GM23338 (cell line): ENCODE results near the gene CACNA1F. TPM values are rescaled to one million over a fixed set of nuclear protein-coding genes. Genes with fewer than 3 reads are reported as not detected.

Source experiments
- ATAC-seq: fragments of 200-7000 bp; cut with Tn5 transposase; 3 replicates; pipeline ENCODE4 v1.9.1; 2020
- DNase-seq: peaks from one replicate; pipeline ENCODE4 v3.0.0-alpha.2; 2015; ENCODE audit warnings: low spot score
- H2AFZ ChIP-seq: fragments of 200-600 bp; sonication (generic); 2 replicates; pipeline ENCODE4 v1.8.0; 2016; ENCODE audit warnings: antibody characterized with exemption, mild to moderate bottlenecking, moderate library complexity
- H3F3A ChIP-seq: fragments of 200-600 bp; sonication (generic); replicated peaks from 2 replicates; pipeline ENCODE4 v1.8.0; 2017; ENCODE audit warnings: antibody characterized with exemption, mixed run types, low read depth
- H3K27ac ChIP-seq: fragments of 200-600 bp; sonication (generic); 2 replicates; pipeline ENCODE4 v1.6.1; 2016; ENCODE audit warnings: low read depth
- H3K27me3 ChIP-seq: fragments of 200-600 bp; sonication (generic); 2 replicates; pipeline ENCODE4 v1.8.0; 2016; ENCODE audit warnings: mild to moderate bottlenecking, mixed run types, moderate library complexity; ENCODE audit not compliant: insufficient read depth
- H3K36me3 ChIP-seq: fragments of 200-600 bp; sonication (generic); 2 replicates; pipeline ENCODE4 v1.8.0; 2016; ENCODE audit warnings: mild to moderate bottlenecking; ENCODE audit not compliant: insufficient read depth
- H3K4me1 ChIP-seq: fragments of 200-600 bp; sonication (generic); 2 replicates; pipeline ENCODE4 v1.8.0; 2016; ENCODE audit warnings: mild to moderate bottlenecking, moderate library complexity; ENCODE audit not compliant: insufficient read depth
- H3K4me2 ChIP-seq: fragments of 200-600 bp; sonication (generic); 2 replicates; pipeline ENCODE4 v1.7.1; 2017; ENCODE audit warnings: mixed run types
- H3K4me3 ChIP-seq: fragments of 200-600 bp; sonication (generic); 2 replicates; pipeline ENCODE4 v1.6.1; 2016; ENCODE audit warnings: mixed run types
- H3K79me2 ChIP-seq: fragments of 200-600 bp; sonication (generic); replicated peaks from 2 replicates; pipeline ENCODE4 v1.8.0; 2017; ENCODE audit warnings: mild to moderate bottlenecking; ENCODE audit not compliant: insufficient read depth
- H3K9me2 ChIP-seq: fragments of 200-600 bp; sonication (generic); 2 replicates; pipeline ENCODE4 v1.8.0; 2017; ENCODE audit not compliant: insufficient read depth
- H4K20me1 ChIP-seq: fragments of 200-600 bp; sonication (generic); replicated peaks from 2 replicates; pipeline ENCODE4 v1.8.0; 2017; ENCODE audit warnings: mild to moderate bottlenecking; ENCODE audit not compliant: insufficient read depth
- H3K27ac Mint-ChIP-seq: 2 replicates; pipeline ENCODE4 v1.8.0; 2020; ENCODE audit warnings: inconsistent platforms, mild to moderate bottlenecking, moderate library complexity, mixed read lengths
- H3K27me3 Mint-ChIP-seq: 3 replicates; pipeline ENCODE4 v1.8.0; 2022; ENCODE audit warnings: low read depth, mild to moderate bottlenecking, moderate library complexity, mixed read lengths, inconsistent platforms; ENCODE audit not compliant: insufficient read depth, poor library complexity
- H3K36me3 Mint-ChIP-seq: 3 replicates; pipeline ENCODE4 v1.8.0; 2021; ENCODE audit warnings: low read depth, mild to moderate bottlenecking, inconsistent platforms, moderate library complexity, mixed read lengths
- H3K4me1 Mint-ChIP-seq: 3 replicates; pipeline ENCODE4 v1.8.0; 2020; ENCODE audit warnings: mild to moderate bottlenecking, inconsistent platforms, mixed read lengths
- H3K4me3 Mint-ChIP-seq: 3 replicates; pipeline ENCODE4 v1.8.0; 2021; ENCODE audit warnings: moderate library complexity, mild to moderate bottlenecking, inconsistent platforms, mixed read lengths
- H3K9me3 Mint-ChIP-seq: 3 replicates; pipeline ENCODE4 v1.8.0; 2020; ENCODE audit warnings: moderate library complexity, mild to moderate bottlenecking, inconsistent platforms, mixed read lengths
- CREB1 ChIP-seq: fragments of 250-450 bp; sonication (Bioruptor Pico); IDR thresholded peaks from 2 replicates; pipeline ENCODE4 v1.5.0; 2020; ENCODE audit warnings: low read depth, mild to moderate bottlenecking, moderate library complexity
- CTCF ChIP-seq, 2 experiments: fragments of 200-600 bp in 1 of 2; sonication (generic) in 1 of 2; conservative IDR thresholded peaks; 2 replicates each; pipeline versions ENCODE4 v1.5.1 to v1.6.1; 2016 to 2017; ENCODE audit warnings: antibody characterized with exemption in 2 of 2, low read depth in 2 of 2, mild to moderate bottlenecking in 2 of 2, moderate library complexity in 1 of 2
- ETS1 ChIP-seq: IDR thresholded peaks from 2 replicates; pipeline ENCODE4 v1.6.1; 2016; ENCODE audit warnings: antibody characterized with exemption
- EZH2 ChIP-seq: fragments of 200-600 bp; sonication (generic); IDR thresholded peaks from one replicate; pipeline ENCODE4 v1.8.0; 2017; ENCODE audit warnings: antibody characterized with exemption, mild to moderate bottlenecking, low read depth; ENCODE audit not compliant: unreplicated experiment
- EZH2phosphoT487 ChIP-seq: fragments of 200-600 bp; sonication (generic); IDR thresholded peaks from one replicate; pipeline ENCODE4 v1.8.1; 2018; ENCODE audit warnings: antibody characterized with exemption; ENCODE audit not compliant: unreplicated experiment
- JUNB ChIP-seq: IDR thresholded peaks from one replicate; pipeline ENCODE4 v1.6.1; 2016; ENCODE audit warnings: antibody characterized with exemption; ENCODE audit not compliant: unreplicated experiment
- NANOG ChIP-seq: IDR thresholded peaks from 2 replicates; pipeline ENCODE4 v1.6.1; 2016; ENCODE audit warnings: antibody characterized with exemption, borderline replicate concordance
- POLR2AphosphoS5 ChIP-seq: IDR thresholded peaks from 2 replicates; pipeline ENCODE4 v1.6.1; 2016; ENCODE audit warnings: antibody characterized with exemption, low read depth
- REST ChIP-seq: IDR thresholded peaks from one replicate; pipeline ENCODE4 v1.6.1; 2018; ENCODE audit warnings: antibody characterized with exemption; ENCODE audit not compliant: unreplicated experiment
- STAT1 ChIP-seq: IDR thresholded peaks from one replicate; pipeline ENCODE4 v1.6.1; 2016; ENCODE audit warnings: antibody characterized with exemption; ENCODE audit not compliant: unreplicated experiment
- ZNF114 ChIP-seq: fragments of 250-450 bp; sonication (Bioruptor Pico); IDR thresholded peaks from 2 replicates; pipeline ENCODE4 v1.5.0; 2020; ENCODE audit warnings: mild to moderate bottlenecking, moderate library complexity
- ZNF331 ChIP-seq: fragments of 250-450 bp; sonication (Bioruptor Pico); IDR thresholded peaks from 2 replicates; pipeline ENCODE4 v1.5.0; 2020; ENCODE audit warnings: low read depth, mild to moderate bottlenecking, moderate library complexity
- ZNF462 ChIP-seq: fragments of 250-450 bp; sonication (Bioruptor Pico); IDR thresholded peaks from 2 replicates; pipeline ENCODE4 v1.5.0; 2020; ENCODE audit warnings: mild to moderate bottlenecking, moderate library complexity
- polyA plus RNA-seq: library from polyadenylated mRNA; unstranded; fragments of >200 nt; fragmentation: Nextera tagmentation; extraction: Ambion mirVana; gene quantifications from 2 replicates; pipeline ENCODE4 v1.2.1, GENCODE V29; 2016
- total RNA-seq: library from RNA; depleted of rRNA; stranded (reverse); fragments of >200 nt; shearing (Covaris generic); gene quantifications from 2 replicates; pipeline ENCODE4 v1.2.3, GENCODE V29; 2014

CACNA1F gene
- total and polyA plus RNA-seq, 2 experiments from 2014 or later = 0.44 to 0.90 TPM

GRCh38 chrX:49258749-49259124, 25.6 kb upstream of the CACNA1F start:
- Mint-ChIP-seq H3K36me3 (no peaks in the 10 kb centered on the region; the same call in 2 of the 3 replicates), H3K27me3 (peaks cover 3% of the 10 kb centered on the region), H3K4me1 (peaks cover 4% of the 10 kb centered on the region; the same call in 1 of the 3 replicates), H3K9me3 (no peaks in the 10 kb centered on the region), H3K27ac (no peak overlapping the region), H3K4me3 (no peak overlapping the region)
- no peak for DNase-seq
- no peaks in the 10 kb centered on the region for H3K36me3 ChIP-seq
- H3K79me2 ChIP-seq = no peaks in the 10 kb centered on the region
- TF ChIP-seq CTCF (conservative IDR thresholded peaks at IDR 0.05; ENCODE audit: low read depth in 2 of 2) (no peak), ZNF462 (CRISPR knock-in tag) (no peak), CREB1 (CRISPR knock-in tag) (no peak), STAT1 (no peak), EZH2phosphoT487 (no peak), ETS1 (no peak), JUNB (no peak), NANOG (no peak), EZH2 (no peak), REST (no peak), ZNF331 (CRISPR knock-in tag) (no peak), POLR2AphosphoS5 (no peak), ZNF114 (CRISPR knock-in tag) (no peak)
- no peak overlapping the region for H3K4me2 ChIP-seq
- no peak overlapping the region for H3K27ac ChIP-seq
- no peak for ATAC-seq
- H4K20me1 ChIP-seq = no peaks in the 10 kb centered on the region
- no peaks in the 10 kb centered on the region for H3K27me3 ChIP-seq
- no peak overlapping the region for H3K4me3 ChIP-seq
- H3K4me1 ChIP-seq = no peaks in the 10 kb centered on the region
- H3F3A ChIP-seq = no peaks in the 10 kb centered on the region
- no peak overlapping the region for H2AFZ ChIP-seq
- no peaks in the 10 kb centered on the region for H3K9me2 ChIP-seq
